ENCODE measurements around the gene TGFBR3.
A peak's percentile ranks its signal among the peaks of the same experiment; 100 is the strongest.

The TGFBR3 gene

DNA sequence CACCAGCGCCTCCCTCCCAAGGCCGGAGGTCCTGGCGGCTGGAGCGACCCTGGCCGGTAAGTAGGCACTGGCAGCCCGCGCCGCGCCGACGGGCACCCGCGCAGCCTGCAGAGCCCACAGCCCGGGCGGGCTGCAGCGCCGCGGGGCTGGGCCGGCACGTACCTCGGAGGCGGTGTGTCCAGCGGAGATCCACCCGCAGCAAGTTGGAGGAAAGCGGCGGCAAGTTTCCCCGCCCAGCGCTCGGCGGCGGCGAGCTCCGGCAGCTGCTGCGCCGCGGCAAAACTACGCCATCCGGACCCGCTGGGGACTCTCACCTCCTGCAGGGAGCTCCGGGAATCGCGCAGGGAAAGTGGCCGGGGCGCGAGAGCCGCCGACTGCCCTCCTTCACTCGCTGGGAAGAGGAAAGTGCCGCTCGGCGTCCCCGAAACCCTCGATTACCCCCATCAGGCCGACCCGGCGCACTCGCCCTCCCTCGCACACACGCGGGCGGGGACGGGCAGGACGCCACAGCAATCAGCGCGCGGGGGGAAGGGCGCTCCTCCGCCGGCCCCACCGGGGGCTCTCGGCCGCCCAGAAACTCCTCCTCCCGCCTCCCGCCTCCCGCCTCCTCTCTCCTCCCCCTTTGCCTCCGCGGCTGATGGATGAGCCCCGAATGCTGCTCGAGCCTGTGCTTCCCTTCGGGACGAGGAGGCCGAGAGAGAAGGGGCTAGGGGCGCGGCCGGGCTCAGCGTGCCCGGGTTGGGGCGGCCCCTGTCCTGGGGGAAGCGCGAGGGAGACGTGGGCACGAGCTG lies at the start of gene TGFBR3:
Gene TGFBR3, minus strand, starts transcription at position 436 of the 791 bp plus-strand sequence. CDS start 24,620 bp downstream, outside the sequence.
- peak; percentile 89 for DNase-seq

- no peak for DNase-seq
Observed at GRCh38 chr1:91929250-91929649, 43.3 kb upstream of the TGFBR3 start.

DNA sequence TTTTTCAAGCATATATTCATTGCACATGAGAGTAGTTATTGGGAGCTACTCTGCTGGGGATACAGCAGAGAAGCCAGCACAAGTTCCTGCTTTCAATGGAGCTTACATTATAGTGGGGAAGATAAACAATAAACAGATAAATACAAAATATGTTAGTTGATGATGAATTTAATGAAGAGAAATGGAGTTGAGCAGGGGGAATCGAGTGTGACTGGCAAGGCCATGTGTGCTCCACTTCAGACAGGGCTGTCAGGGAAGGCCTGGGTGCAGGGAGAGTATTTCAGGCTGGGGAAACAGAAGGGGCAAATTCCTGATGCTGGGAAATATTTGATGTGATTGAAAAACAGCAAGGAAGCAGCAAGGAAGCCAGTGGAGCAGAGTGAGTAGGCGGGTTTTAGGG lies 42.1 kb upstream of the TGFBR3 start:
- no peak for DNase-seq

DNA sequence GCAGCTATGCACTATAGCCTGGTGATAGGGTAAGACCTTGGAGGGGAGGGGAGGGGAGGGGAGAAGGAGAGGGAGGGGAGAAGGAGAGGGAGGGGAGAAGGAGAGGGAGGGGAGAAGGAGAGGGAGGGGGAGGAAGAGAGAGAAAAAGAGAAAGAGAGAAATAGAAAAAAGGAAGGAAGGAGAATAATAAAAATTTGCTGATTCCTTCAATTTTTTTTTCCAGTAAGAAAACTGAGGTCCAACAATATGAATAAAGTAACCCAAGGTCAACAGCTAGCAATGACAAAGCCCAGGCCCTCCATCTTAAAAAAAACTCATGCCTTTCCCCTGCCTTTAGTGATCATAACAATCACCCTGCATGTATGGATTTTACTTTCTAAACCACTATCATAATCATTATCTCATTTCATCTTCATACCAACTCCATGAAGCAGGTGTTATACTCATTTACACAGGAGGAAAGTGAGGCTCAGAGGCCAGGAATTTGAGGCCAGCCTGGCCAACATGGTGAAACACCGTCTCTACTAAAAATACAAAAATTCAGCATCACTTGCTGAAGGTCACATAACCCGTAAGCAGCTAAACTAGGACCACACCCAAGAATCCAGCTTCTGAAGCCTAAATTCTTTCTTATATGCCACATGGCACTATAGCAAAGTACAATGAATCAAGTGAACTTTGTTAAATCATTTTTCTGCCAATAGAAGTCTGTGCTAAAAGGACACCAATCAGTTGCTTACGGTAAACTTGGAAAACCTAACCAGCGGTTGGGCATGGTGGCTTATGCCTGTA lies 39.9 kb upstream of the TGFBR3 start:
- DNase-seq = no peak

DNA sequence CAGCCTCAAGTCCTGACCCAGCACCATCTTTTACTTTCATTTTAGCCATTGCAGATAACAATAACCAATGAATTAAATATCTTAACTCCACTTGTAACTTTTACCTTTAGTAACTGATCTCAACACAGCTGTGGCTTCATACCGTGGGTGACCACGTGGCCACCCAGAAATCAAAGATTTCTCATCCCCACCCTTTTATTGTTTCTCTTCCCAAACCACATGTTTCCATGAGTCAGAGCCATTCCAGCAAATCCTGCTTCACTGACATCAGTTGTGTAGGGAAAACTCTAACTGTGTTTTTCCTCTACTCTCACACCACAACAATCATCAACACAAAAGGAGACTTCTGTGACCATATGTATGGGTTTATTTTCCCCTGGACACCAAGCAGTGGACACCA lies 38.2 kb upstream of the TGFBR3 start:
- no peak for DNase-seq

GRCh38 chr1:91919962-91920361 lies 34.0 kb upstream of the TGFBR3 start:
- no peak for DNase-seq

DNA sequence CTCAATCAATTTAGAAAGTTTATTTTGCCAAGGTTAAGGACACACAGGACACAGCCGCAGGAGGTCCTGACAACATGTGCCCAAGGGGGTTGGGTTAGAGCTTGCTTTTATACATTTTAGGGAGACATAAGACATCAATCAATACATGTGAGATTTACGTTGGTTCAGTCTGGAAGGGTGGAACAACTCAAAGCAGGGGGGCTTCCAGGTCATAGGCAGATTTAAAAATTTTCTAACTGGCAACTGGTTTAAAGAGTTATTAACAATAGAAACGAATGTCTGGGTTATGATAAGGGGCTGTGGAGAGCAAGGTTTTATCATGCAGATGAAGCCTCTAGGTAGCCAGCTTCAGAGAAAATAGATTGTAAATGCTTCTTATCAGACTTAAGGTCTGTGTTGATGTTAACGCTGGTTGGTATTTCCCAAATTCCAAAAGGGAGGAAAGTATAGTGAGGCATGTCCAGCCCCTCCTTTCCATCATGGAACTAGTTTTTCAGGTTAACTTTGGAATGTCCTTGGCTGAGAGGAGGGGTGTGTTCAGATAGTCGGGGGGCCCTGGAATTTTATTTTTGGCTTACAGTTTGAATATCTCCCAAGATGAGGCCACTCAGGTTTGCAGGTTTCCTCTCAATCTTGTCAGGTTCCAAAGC lies 31.0 kb upstream of the TGFBR3 start:
- no peak for DNase-seq

DNA sequence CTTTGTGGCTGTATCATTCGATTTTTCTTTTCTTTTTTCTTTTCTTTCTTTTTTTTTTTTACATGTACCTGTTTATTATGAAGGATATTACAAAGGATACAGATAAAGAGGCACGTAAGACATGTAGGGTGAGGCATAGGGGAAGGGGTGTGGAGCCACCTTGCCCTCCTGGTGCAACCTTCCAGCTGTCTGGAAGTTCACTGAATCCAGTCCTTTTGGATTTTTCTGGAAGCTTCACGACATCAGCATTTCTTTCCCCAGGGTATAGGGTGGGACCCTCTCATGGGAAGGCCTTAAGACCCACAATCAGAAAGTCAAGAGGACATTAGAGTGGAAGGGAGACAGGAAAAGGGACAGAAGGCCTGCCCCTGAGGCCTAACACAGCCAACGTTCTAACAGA lies 30.1 kb upstream of the TGFBR3 start:
- DNase-seq = no peak

- no peak for DNase-seq
Observed at GRCh38 chr1:91913018-91913417, 27.1 kb upstream of the TGFBR3 start.

- DNase-seq = no peak
Observed at GRCh38 chr1:91912266-91912665, 26.3 kb upstream of the TGFBR3 start.

DNA sequence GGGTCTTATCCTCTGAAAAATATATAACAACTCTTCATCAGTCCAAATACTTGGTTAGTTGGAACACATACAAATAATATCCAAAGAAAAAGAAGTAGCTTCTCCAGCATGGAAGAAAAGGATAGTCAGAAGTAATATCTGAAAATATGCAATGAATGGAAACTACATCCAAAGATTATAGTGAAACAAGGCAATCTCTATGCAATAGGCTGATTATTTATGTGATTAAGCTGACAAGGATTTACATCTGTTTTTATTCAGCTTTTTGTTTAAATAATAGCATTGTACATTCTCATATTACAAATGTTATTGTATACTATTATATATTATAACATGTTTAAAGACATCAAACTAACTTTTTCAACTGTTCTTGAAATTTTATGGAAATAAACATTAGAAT lies 15.3 kb upstream of the TGFBR3 start:
- DNase-seq = no peak

DNA sequence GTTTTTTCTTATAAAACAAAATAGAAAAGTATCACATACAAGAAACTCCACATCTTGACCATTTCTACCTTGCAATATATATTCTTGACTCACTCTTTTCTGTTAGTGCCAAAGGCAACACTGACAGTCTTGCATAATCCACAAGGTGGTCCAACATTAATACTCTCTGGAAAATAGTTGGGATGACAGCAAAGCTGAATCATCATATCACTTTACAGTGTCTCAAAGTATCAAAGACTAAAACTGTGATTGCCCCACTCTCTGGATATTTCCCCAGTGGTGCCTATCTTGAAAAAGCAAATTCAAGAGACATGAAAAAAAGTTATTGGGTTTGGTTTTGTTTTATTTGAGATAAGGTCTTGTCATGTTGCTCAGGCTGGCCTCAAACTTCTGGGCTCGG lies 14.6 kb upstream of the TGFBR3 start:
- no peak for DNase-seq

DNA sequence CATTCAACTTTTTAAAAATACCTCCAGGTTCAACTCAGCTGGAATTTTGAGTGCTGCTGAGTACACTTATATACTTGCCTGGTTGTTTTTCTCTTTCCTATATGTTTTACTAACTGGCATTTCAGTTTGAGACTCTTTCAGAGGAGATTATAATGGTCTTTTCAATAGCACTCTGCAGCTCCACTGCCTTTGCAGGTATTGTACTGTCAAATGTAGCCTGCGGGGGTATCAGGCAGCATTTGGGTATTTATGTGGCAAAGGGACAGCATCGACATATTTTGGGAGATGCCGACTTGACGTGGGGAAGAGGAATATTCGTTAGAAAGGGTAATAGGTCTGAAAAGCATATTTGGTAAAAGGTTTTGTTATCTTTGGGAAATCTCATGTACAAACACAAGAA lies 11.1 kb upstream of the TGFBR3 start:
- no peak for DNase-seq

GRCh38 chr1:91895832-91896556 lies 10.0 kb upstream of the TGFBR3 start:
- DNase-seq = no peak

- no peak for DNase-seq
Observed at GRCh38 chr1:91894036-91894761, 8.2 kb upstream of the TGFBR3 start.

DNA sequence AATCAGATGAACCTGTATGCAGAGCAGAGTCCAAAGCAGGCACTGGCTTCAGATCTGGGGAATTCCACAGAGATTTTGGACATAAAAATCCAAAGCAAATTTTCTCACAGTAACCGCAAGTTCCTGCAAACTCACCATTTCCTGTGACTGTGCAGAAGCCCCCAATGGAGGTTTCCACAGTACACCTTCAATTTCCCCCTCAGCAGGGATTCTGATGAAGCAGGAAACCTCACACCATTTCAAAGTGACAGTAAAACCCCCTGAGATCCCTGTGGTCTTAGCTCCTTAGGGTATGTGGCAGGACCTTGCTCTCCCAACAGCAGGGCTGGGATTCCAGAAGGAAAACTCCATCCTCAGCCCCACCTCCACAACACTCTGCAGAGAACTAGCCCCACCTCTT lies 6.0 kb upstream of the TGFBR3 start:
- DNase-seq = peak; percentile 20

GRCh38 chr1:91891454-91891853 lies 5.5 kb upstream of the TGFBR3 start:
- no peak for DNase-seq

- peak; percentile 44 for DNase-seq
Observed at GRCh38 chr1:91889717-91890459, 3.9 kb upstream of the TGFBR3 start.

- DNase-seq = peak; percentile 38
Observed at GRCh38 chr1:91885213-91885715, 687 bp downstream of the TGFBR3 start.

GRCh38 chr1:91884459-91885212 lies 1.3 kb downstream of the TGFBR3 start:
- peak; percentile 60 for DNase-seq

GRCh38 chr1:91883470-91883869 lies 2.5 kb downstream of the TGFBR3 start:
- DNase-seq = peak; percentile 52

All from activated CD4-positive, alpha-beta T cell treated with anti-CD3 and anti-CD28 coated beads, Interleukin-10, Interleukin-2, amounts not matched to agents 100 ng/mL and 50 ng/mL, durations not matched to agents 16 hours and 8 hours (primary cell).